Esophagus muscularis mucosa (tissue), 4 donors: ENCODE results near the gene TAS1R2.

Source experiments
- CTCF ChIP-seq, 3 experiments: fragments of 200-600 bp in 2 of 3; fragments of 450-650 bp in 1 of 3; sonication (generic) in 2 of 3; IDR thresholded peaks; one replicate each; pipeline ENCODE4 v1.5.1; 2017 to 2019; ENCODE audit warnings: antibody characterized with exemption in 3 of 3, mild to moderate bottlenecking in 2 of 3, moderate library complexity in 1 of 3
- EP300 ChIP-seq: sonication (generic); formaldehyde crosslinking; IDR thresholded peaks from one replicate; pipeline ENCODE4 v1.6.1; 2017; ENCODE audit warnings: antibody characterized with exemption
- POLR2A ChIP-seq: fragments of 450-650 bp; IDR thresholded peaks from one replicate; pipeline ENCODE4 v1.6.1; 2017; ENCODE audit warnings: antibody characterized with exemption, moderate library complexity, mild to moderate bottlenecking, low read depth
- POLR2AphosphoS5 ChIP-seq, 2 donors: sonication (generic); formaldehyde crosslinking; IDR thresholded peaks; one replicate each; pipeline ENCODE4 v1.6.1; 2017; ENCODE audit warnings: antibody characterized with exemption in 2 of 2

GRCh38 chr1:18854331-18855025 lies 5.0 kb downstream of the TAS1R2 start:
- TF ChIP-seq CTCF (IDR thresholded peaks at IDR 0.05) (no peak), POLR2A (no peak), POLR2AphosphoS5 (IDR thresholded peaks at IDR 0.05) (no peak), EP300 (no peak)
